DMS 273 (cell line): ENCODE data around the gene DNMT3L.

Source experiments
- DNase-seq: peaks from one replicate; lab custom pipeline; 2025; ENCODE audit not compliant: unreplicated experiment; lab: John Stamatoyannopoulos, UW

DNMT3L gene

DNA sequence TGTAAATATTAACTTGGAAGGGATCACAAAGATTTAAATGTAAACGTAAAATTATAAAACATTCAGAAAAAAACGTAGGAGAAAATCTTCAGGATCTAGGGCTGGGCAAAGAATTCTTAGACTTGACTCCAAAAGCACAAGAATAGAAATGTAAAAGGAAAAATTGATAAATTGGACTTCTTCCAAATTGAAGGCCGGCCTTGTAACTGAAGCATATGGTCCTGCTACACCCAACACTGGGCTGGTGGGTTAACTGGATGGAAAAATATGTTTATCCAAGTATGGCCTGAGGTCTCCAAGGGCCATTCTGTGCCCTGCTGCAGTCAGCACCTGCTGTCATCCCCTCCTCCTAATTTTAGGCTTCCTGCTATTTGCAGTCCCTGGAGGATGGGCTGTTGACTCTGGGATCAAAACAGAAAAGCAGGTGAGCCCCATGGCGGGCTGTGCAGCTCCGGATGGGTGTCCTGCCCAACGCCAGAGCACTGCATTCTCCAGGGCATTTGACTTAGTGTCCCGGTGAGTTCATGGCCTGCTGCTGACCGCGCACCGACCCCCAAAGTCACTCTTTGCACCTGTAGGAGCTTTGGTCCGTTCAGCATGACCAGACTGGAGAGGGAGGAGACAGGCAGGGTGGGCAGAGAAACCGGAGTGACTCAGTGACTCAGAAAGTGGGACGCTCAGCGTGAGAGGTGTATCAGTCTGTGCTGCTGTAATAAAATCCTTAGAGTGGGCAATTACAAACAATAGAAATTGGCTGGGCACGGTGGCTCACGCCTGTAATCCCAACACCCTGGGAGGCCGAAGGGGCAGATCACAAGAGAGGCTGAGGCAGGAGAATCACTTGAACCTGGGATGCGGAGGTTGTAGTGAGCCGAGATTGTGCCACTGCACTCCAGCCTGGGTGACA is 17.9 kb upstream of the DNMT3L start:
- peak; percentile 65 for DNase-seq

DNA sequence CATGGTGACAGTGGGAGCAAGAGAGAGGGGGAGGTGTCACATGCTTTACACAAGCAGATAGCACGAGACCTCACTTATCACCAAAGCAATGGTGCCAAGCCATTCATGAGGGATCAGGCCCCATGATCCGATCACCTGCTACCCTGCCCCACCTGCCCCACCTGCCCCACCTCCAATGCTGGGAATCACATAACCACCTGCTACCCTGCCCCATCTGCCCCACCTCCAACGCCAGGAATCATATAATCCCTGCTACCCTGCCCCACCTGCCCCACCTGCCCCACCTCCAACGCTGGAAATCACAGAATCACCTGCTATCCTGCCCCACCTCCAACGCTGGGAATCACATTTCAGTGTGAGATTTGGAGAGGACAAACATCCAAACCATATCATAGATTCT is 13.3 kb upstream of the DNMT3L start:
- DNase-seq: no peak

GRCh38 chr21:44273046-44273445 is 11.3 kb upstream of the DNMT3L start:
- DNase-seq: no peak

- no peak for DNase-seq
These were observed 10.7 kb upstream of the DNMT3L start for GRCh38 chr21:44272284-44272858.

GRCh38 chr21:44271558-44272283 is 10.0 kb upstream of the DNMT3L start:
- DNase-seq: no peak

DNA sequence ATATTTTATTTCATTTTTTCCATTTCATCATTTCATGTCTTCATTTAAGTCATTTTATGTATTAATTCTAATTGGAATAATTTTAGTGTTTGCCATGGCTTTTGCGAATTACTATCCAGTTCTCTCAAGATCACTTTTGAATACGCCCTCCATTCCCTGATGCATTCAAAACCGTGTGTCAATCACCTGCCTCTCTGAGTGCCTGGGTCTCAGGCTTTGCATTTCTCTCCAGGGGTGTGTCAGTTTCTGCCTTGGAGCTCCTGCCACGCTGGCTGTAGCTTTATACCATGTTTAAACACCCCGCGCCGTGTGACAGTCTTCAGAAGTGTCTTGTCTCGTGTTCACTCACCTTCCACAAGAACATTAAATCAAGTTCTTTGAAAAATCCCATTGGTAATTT is 7.4 kb upstream of the DNMT3L start:
- DNase-seq: no peak

DNA sequence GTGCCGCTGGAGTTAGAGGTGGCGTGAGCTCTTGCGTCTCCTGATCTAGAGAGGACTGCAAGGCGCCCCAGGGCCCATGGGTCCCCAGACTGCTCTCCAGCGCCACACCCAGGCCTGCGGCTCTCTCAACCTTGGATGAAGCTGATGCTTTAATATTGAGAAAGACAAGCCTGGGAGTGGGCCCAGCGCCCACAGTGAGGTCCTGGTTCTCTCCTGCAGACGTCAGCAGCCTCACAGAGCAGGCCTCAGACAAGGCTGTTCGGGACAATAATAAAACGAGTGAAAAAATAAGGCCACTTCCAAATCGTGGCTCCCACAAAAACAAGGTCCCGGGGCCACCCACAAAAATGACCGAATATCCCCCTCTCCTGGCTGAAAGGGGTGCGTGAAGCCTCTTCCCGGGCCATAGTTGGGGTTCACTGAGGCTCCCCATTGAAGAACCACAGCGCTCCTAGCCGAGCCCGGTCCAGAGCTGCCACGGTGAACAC is 6.0 kb upstream of the DNMT3L start:
- DNase-seq: peak; percentile 27

DNA sequence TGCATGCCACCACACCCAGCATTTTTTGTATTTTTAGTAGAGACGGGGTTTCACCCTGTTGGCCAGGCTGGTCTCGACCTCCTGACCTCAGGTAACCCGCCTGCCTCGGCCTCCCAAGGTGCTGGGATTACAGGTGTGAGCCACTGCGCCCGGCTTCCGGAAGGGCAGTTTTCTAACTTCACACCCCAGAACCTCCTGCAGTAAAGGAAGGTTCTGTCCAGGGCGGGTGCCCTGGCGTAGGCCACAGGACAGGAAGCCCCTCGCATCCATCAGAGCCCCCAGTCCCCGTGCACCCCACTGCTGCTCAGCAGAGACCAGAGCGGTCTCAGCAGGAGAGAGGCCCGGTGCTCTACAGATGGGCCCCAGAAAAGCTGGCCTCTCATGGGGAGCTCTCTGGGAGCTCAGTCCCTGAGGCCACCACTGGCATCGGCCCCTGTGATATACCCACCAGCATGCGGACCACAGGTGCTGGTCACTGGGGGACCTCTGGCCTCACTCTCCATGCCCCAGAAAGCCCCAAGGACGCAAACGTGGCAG is 4.1 kb upstream of the DNMT3L start:
- no peak for DNase-seq

DNA sequence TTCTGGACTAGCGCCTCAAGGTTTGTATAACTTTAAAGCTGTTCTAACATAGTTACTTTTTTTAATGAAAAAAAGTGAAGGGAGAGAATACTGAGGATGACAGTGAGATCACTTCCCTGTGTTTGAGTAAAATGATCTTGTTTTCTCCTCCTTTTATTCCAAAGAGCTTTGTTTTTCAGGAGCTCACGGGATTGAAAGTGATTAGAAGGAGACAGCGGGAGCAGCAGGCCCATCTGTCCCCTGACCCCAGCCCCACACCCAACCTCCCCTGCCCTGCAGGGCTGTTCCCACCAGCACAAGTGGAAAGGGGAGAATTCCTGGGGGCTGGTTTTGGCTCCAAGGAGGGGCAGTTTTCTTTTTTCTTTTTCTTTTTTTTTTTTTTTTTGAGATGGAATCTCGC is 2.1 kb upstream of the DNMT3L start:
- no peak for DNase-seq

- no peak for DNase-seq
These were observed 1.6 kb upstream of the DNMT3L start for GRCh38 chr21:44263221-44263760.

GRCh38 chr21:44262338-44263056 is 800 bp upstream of the DNMT3L start:
- DNase-seq: no peak

GRCh38 chr21:44260791-44261631 is 686 bp downstream of the DNMT3L start:
- no peak for DNase-seq

GRCh38 chr21:44260066-44260465 is 1.6 kb downstream of the DNMT3L start:
- DNase-seq: no peak

GRCh38 chr21:44259082-44259705 is 2.5 kb downstream of the DNMT3L start:
- DNase-seq: peak; percentile 40

DNA sequence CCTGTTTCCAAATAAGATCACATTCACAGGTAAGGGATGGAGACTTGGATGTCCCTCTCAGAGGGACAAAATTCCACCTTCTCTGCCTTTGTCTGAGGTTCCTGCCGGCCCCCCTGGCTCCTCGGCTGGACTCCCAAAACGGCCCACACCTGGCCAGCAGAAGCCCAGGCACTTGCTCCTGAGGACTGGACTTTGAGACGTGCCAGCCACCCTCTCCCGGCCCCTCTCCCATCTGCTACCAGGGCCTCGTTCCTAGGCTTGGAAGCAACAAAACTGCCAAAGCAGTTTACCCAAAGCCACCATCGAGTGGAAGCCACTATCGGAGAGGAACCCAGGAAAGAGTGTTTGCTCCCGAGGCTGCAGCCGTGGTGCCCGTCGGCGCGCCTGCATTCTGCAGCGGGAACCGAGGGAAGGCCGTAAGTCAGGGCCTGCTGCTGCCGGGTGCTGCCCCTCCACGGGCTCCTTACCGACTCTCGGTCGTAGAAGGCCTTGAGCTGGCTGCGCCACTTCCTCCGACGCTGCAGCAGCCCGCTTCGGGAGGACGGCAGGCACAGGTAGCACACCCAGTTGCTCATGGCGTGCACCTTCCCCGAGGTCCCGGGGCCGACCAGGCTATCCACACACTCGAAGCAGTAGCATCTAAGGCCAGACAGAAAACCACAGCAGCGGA is 3.5 kb downstream of the DNMT3L start:
- DNase-seq: no peak

DNA sequence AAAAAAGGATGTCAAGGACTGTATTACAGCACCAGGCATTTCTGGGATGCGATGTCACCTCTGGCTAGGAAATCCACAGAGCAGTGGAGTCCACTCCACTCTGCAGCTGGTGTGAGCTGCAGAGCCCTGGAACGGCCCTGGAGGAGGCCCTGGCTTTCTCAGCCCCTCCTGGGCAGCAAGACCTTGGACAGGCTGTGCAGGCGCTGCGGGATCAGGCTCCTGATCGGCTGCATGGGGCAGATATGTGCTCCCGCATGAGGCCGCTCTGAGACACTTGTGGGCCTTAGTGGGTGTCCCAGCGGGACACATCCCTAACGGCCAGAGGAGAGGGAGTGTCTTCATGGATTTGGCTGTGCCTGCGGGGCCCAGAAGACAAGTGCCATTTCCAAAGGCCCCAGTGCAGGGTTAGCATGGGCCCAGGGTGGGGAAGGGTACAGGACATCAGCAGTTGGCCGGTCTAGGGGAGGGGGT is 6.2 kb downstream of the DNMT3L start:
- DNase-seq: no peak

GRCh38 chr21:44253832-44254710 is 7.6 kb downstream of the DNMT3L start:
- DNase-seq: no peak
